SK-N-SH (cell line): ENCODE results near the gene DIAPH1. TPM values are rescaled to one million over a fixed set of nuclear protein-coding genes. Genes with fewer than 3 reads are reported as not detected.

Experiments used
- CTCF ChIA-PET: fragments of 300-600, 350-600 bp; formaldehyde crosslinking; extraction: SDS; loops from one replicate; lab custom pipeline; 2021; lab: Yijun Ruan, JAX
- POLR2A ChIA-PET: fragments of 350-600 bp; sonication (Branson Sonifier 250); formaldehyde crosslinking; extraction: SDS; loops from one replicate; lab custom pipeline; 2020; ENCODE audit warnings: antibody characterized with exemption, inconsistent platforms; lab: Yijun Ruan, JAX
- DNase-seq: peaks from one replicate; pipeline ENCODE4 v3.0.0; 2012
- H2AFZ ChIP-seq: fragments of 200-600 bp; sonication (generic); 2 replicates; pipeline ENCODE4 v1.8.1; 2016; ENCODE audit warnings: antibody characterized with exemption, mild to moderate bottlenecking, low read depth
- H3F3A ChIP-seq: fragments of 200-600 bp; sonication (generic); replicated peaks from 2 replicates; pipeline ENCODE3; 2016; ENCODE audit warnings: antibody characterized with exemption, mild to moderate bottlenecking; ENCODE audit not compliant: insufficient read depth
- H3K27ac ChIP-seq, 2 experiments: fragments of 200-500 bp in 1 of 2; fragments of 200-600 bp in 1 of 2; sonication (Bioruptor generic) in 1 of 2; sonication (generic), shearing (Covaris generic) in 1 of 2; 2 replicates each; pipeline versions ENCODE4 v1.5.1 to v1.6.1; 2014 to 2016; ENCODE audit warnings: low read depth in 2 of 2, inconsistent platforms in 1 of 2, low read length in 1 of 2, mild to moderate bottlenecking in 1 of 2, mixed read lengths in 1 of 2
- H3K27me3 ChIP-seq: fragments of 200-600 bp; sonication (generic), shearing (Covaris generic); 2 replicates; pipeline ENCODE4 v1.6.1; 2016; ENCODE audit warnings: mixed run types; ENCODE audit not compliant: insufficient read depth
- H3K36me3 ChIP-seq, 2 experiments: fragments of 200-500 bp in 1 of 2; fragments of 200-600 bp in 1 of 2; sonication (Bioruptor generic) in 1 of 2; sonication (generic) in 1 of 2; replicated peaks in 1 of 2; 2 replicates each; pipeline versions ENCODE3 to v1.5.1; 2014 to 2016; ENCODE audit warnings: low read length in 1 of 2, mild to moderate bottlenecking in 1 of 2; ENCODE audit not compliant: insufficient read depth in 2 of 2, control insufficient read depth in 1 of 2
- H3K4me1 ChIP-seq, 2 experiments: fragments of 200-500 bp in 1 of 2; fragments of 200-600 bp in 1 of 2; sonication (Bioruptor generic) in 1 of 2; sonication (generic), shearing (Covaris generic) in 1 of 2; 2 replicates each; pipeline versions ENCODE4 v1.5.1 to v1.6.1; 2014 to 2016; ENCODE audit warnings: low read depth in 1 of 2, low read length in 1 of 2, mixed run types in 1 of 2; ENCODE audit not compliant: insufficient read depth in 2 of 2, control insufficient read depth in 1 of 2
- H3K4me2 ChIP-seq: fragments of 200-600 bp; sonication (generic), shearing (Covaris generic); 2 replicates; pipeline ENCODE4 v1.6.1; 2017; ENCODE audit warnings: mixed run types
- H3K4me3 ChIP-seq, 2 experiments: fragments of 200-500 bp in 1 of 2; fragments of 200-600 bp in 1 of 2; sonication (Bioruptor generic) in 1 of 2; sonication (generic), shearing (Covaris generic) in 1 of 2; 2 replicates each; pipeline versions ENCODE4 v1.5.1 to v1.8.1; 2014 to 2016; ENCODE audit warnings: low read depth in 2 of 2, inconsistent platforms in 1 of 2, low read length in 1 of 2, mild to moderate bottlenecking in 1 of 2, mixed read lengths in 1 of 2, moderate library complexity in 1 of 2
- H3K79me2 ChIP-seq: fragments of 200-600 bp; sonication (generic); 2 replicates; pipeline ENCODE4 v1.8.1; 2017; ENCODE audit warnings: mild to moderate bottlenecking; ENCODE audit not compliant: insufficient read depth
- H3K9ac ChIP-seq: fragments of 200-600 bp; sonication (generic); 2 replicates; pipeline ENCODE4 v1.6.1; 2017; ENCODE audit warnings: mixed run types
- H3K9me2 ChIP-seq: fragments of 200-600 bp; sonication (generic); 2 replicates; pipeline ENCODE4 v1.6.1; 2017; ENCODE audit warnings: mixed run types
- H3K9me3 ChIP-seq: fragments of 200-600 bp; sonication (generic); 2 replicates; pipeline ENCODE4 v1.6.1; 2017; ENCODE audit warnings: mixed run types, mild to moderate bottlenecking, moderate library complexity
- H4K20me1 ChIP-seq: fragments of 200-600 bp; sonication (generic); 2 replicates; pipeline ENCODE4 v1.6.1; 2017; ENCODE audit warnings: mild to moderate bottlenecking, mixed run types; ENCODE audit not compliant: insufficient read depth
- ELF1 ChIP-seq: IDR thresholded peaks from 2 replicates; pipeline ENCODE4 v1.4.0; 2012
- MXI1 ChIP-seq: IDR thresholded peaks from 2 replicates; pipeline ENCODE4 v1.6.1; 2012; ENCODE audit warnings: mild to moderate bottlenecking, low read depth, low read length, improper control_type of control experiment
- NFIC ChIP-seq: IDR thresholded peaks from 2 replicates; pipeline ENCODE4 v1.4.0; 2012; ENCODE audit warnings: borderline replicate concordance
- NRF1 ChIP-seq: IDR thresholded peaks from 2 replicates; pipeline ENCODE4 v1.6.1; 2012; ENCODE audit warnings: low read depth, mild to moderate bottlenecking, low read length
- RFX5 ChIP-seq: IDR thresholded peaks from 2 replicates; pipeline ENCODE4 v1.6.1; 2012; ENCODE audit warnings: mild to moderate bottlenecking, improper control_type of control experiment, low read length
- RXRA ChIP-seq: IDR thresholded peaks from 2 replicates; pipeline ENCODE4 v1.4.0; 2012; ENCODE audit warnings: low read depth, mild to moderate bottlenecking, borderline replicate concordance
- TAF1 ChIP-seq: IDR thresholded peaks from 2 replicates; pipeline ENCODE4 v1.6.1; 2012; ENCODE audit warnings: low read depth, mild to moderate bottlenecking, low read length, moderate library complexity, borderline replicate concordance
- TCF12 ChIP-seq: IDR thresholded peaks from 2 replicates; pipeline ENCODE4 v1.4.0; 2012
- WGBS: methylation state at CpG from one replicate; pipeline ENCODE4 v1.1.6; 2017; ENCODE audit warnings: low lambda C conversion rate; 5-methylcytosine and 5-hydroxymethylcytosine counted together
- polyA plus RNA-seq, 3 experiments: library from polyadenylated mRNA; depleted of rRNA; stranded (reverse); fragments of >200 nt; gene quantifications; 2 replicates each; pipeline ENCODE4 v1.2.3, GENCODE V29; 2012
- TF ChIP-seq, protein P1 (sequence below): IDR thresholded peaks from 2 replicates; pipeline ENCODE4 v1.4.0; 2012; ENCODE audit warnings: low read depth, borderline replicate concordance

The DIAPH1 gene
- polyA plus RNA-seq, 1 of the 3 experiments (the other 2 are of a cell fraction) = 30.4 TPM

GRCh38 chr5:141495453-141495811, 123.4 kb downstream of the DIAPH1 start:
- H3K9me3 ChIP-seq = no peaks in the 10 kb centered on the region
- H3K9me2 ChIP-seq = no peaks in the 10 kb centered on the region
- no peaks in the 10 kb centered on the region for H3K27me3 ChIP-seq
- H3K4me1 ChIP-seq = peaks cover 2 to 39% of the 10 kb centered on the region in 2 experiments; a peak in 3 of 4 replicates
- peaks cover 4% of the 10 kb centered on the region; the same call in 1 of the 2 replicates for H4K20me1 ChIP-seq
- TF ChIP-seq TCF12 (no peak), ELF1 (no peak), RXRA (no peak)
- TF ChIP-seq, protein P1, sequence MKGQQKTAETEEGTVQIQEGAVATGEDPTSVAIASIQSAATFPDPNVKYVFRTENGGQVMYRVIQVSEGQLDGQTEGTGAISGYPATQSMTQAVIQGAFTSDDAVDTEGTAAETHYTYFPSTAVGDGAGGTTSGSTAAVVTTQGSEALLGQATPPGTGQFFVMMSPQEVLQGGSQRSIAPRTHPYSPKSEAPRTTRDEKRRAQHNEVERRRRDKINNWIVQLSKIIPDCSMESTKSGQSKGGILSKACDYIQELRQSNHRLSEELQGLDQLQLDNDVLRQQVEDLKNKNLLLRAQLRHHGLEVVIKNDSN = no peak
- ChIA-PET CTCF (interaction anchor here (1.0 kb wide), 1 partner anchor 17 kb away, joined by 3 read pairs; no protein-coding TSS in a partner anchor), POLR2A (interaction anchor here (1.1 kb wide), 1 partner anchor 9 kb away, joined by 4 read pairs; no protein-coding TSS in a partner anchor)
- H3K36me3 ChIP-seq = peaks cover 17 to 25% of the 10 kb centered on the region in 2 experiments
- peaks cover 2% of the 10 kb centered on the region for H3F3A ChIP-seq
- H3K9ac ChIP-seq = no peak overlapping the region
- H3K79me2 ChIP-seq = peaks cover 45% of the 10 kb centered on the region
- no peak overlapping the region for H3K4me2 ChIP-seq
- no peak overlapping the region for H2AFZ ChIP-seq
- DNase-seq = no peak
- WGBS = 92% methylated on average over 8 of the region's 8 CpGs
- H3K4me3 ChIP-seq = no peak overlapping the region
- H3K27ac ChIP-seq = no peak overlapping the region

GRCh38 chr5:141494761-141495452, 123.9 kb downstream of the DIAPH1 start:
- H4K20me1 ChIP-seq = peaks cover 9% of the 10 kb centered on the region; the same call in 1 of the 2 replicates
- H3K79me2 ChIP-seq = peaks cover 50% of the 10 kb centered on the region
- TF ChIP-seq MXI1 (no peak), NRF1 (no peak), ELF1 (no peak), NFIC (no peak), TAF1 (no peak), RFX5 (no peak)
- TF ChIP-seq, all 33 proteins: peak for 0
- peaks cover 2 to 39% of the 10 kb centered on the region in 2 experiments; a peak in 3 of 4 replicates for H3K4me1 ChIP-seq
- H3K27me3 ChIP-seq = no peaks in the 10 kb centered on the region
- 0 out of 2 replicates have a peak overlapping the region, but pooled peaks have one; percentile 15 for H3K9ac ChIP-seq
- H3K9me3 ChIP-seq = no peaks in the 10 kb centered on the region
- no peak overlapping the region for H3K4me3 ChIP-seq
- H3F3A ChIP-seq = peaks cover 2% of the 10 kb centered on the region
- ChIA-PET POLR2A (no interaction called here), CTCF (interaction anchor here (1.0 kb wide), 1 partner anchor 18 kb away, joined by 3 read pairs; no protein-coding TSS in a partner anchor)
- H3K4me2 ChIP-seq = peak overlapping the region; percentile 57; the same call in 1 of the 2 replicates
- no peaks in the 10 kb centered on the region for H3K9me2 ChIP-seq
- 88% methylated on average over 17 of the region's 22 CpGs for WGBS
- DNase-seq = no peak
- no peak overlapping the region for H2AFZ ChIP-seq
- peak overlapping the region in 1 of 2 experiments; percentile 74; a peak in 3 of 4 replicates for H3K27ac ChIP-seq
- H3K36me3 ChIP-seq = peaks cover 22 to 30% of the 10 kb centered on the region in 2 experiments
